Germinal center (tissue), 1 donor: ENCODE data around the gene ANGEL1.

Experiments
- DNase-seq: peaks from one replicate; pipeline ENCODE4 v3.0.0; 2012; ENCODE audit warnings: mixed read lengths, low spot score

ANGEL1 gene

GRCh38 chr14:76814726-76815645, 2.3 kb upstream of the ANGEL1 start:
- DNase-seq: no peak

DNA sequence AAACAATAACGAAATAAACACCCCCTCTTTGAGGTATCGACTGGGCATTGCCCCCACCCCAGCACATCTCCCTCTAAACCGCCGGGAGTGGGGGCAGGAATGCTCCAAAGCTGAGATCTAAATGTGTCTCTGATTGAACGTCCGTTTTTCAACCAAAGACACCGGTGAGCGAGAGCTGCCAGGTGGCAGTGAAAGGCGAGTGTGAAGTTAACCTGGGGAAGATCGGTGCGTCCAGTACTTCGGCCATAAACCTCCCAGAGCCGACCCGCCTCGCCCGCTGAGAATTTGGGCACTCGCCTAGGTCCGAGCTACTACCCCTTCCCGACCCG, 625 bp downstream of the ANGEL1 start:
- DNase-seq: no peak

- no peak for DNase-seq
Measured at GRCh38 chr14:76811561-76811960, 1.1 kb downstream of the ANGEL1 start.

DNA sequence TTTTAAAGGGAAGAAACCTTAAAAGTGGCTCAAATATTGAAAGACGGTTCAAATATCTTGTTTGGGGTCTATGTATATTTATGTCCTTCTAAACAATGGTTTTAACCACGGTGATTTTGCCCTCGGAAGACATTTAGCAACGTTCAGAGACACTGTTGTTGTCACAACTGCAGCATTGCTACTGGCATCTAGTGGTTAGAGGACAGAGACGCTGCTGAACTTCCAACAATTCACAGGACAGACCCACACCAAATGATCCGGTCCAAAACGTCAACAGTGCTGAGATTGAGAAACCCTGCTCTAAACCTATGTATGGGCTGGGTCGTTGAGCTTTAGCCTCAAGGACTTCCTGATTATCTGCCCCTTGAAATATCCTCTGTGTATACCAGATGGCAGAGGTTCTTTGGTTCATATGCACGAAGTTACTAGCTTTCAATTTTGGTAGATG, 1.7 kb downstream of the ANGEL1 start:
- DNase-seq: peak; percentile 10

- DNase-seq: no peak
Measured at GRCh38 chr14:76810525-76810924, 2.2 kb downstream of the ANGEL1 start.

- no peak for DNase-seq
Measured at GRCh38 chr14:76808990-76809389, 3.7 kb downstream of the ANGEL1 start.

GRCh38 chr14:76808011-76808410, 4.7 kb downstream of the ANGEL1 start:
- DNase-seq: no peak

DNA sequence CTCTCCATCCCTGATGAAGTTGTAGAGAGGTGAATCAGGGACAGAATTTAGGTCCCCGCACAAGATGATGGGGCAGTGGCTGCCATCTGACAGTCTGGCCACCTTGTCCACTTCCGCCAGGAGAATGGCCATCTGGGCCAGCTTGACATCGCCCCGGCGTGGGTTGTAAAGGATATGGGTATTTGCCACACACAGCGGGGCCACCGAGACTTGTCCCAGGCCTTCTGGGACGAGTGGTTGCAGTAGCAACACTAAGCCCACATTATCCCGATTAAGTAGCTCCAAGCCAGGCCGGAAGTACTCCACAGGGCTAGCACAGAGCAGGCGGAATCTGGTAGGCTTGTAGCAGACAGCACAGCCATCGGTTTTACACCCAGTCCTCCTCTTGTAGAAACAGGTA, 6.2 kb downstream of the ANGEL1 start:
- no peak for DNase-seq

DNA sequence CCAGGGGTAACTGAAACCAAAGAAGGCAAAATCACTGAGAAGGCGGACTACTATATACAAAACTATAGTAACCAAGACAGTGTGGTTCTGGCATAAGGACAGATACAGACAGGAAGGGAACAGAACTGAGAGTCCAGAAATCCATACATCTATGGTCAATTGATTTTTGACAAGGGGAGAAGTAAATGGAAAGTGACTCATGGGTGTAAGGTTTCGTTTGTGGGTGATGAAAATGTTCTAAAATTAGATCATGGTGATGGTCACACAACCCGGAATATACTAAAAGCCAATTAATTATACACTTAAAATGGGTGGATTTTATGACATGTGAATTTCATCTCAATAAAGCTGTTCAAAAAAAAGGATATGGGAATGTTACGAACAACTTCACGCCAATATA, 18.7 kb downstream of the ANGEL1 start:
- DNase-seq: no peak

DNA sequence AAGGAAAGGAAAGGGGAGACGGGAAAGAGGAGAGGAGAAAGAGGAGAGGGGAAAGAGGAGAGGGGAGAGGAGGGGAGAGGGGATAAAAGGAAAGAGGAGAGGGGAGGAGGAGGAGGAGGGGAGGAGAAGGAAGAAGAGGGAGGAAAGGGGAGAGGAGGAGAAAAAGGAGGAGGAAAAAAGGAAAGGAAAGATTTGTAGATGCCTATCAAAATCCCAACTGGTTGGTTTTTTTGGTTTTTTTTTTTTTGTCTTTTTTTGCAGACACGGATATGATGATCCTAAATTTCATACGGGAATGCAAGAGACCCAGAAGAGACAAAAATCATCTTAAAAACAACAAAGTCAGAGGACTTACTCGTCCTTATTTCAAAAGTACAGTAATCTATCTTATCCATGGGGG, 19.4 kb downstream of the ANGEL1 start:
- DNase-seq: no peak

DNA sequence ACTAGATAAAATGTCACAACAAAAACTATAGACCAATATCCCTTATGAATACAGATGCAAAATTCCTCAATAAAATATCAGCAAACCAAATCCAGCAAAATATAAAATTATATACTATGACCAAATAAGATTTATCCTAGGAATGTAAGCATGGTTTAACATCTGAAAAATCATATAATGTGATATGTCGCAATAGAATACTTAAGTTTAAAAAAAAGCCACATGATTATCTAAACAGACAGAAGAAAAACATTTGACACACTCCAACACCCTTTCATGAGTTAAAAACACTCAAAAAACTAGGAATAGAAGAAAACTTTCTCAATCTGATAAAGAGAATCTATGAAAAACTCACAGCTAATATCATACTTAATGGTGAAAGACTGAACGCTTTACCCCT, 20.3 kb downstream of the ANGEL1 start:
- DNase-seq: no peak

- no peak for DNase-seq
Measured at GRCh38 chr14:76786601-76787000, 26.1 kb downstream of the ANGEL1 start.

DNA sequence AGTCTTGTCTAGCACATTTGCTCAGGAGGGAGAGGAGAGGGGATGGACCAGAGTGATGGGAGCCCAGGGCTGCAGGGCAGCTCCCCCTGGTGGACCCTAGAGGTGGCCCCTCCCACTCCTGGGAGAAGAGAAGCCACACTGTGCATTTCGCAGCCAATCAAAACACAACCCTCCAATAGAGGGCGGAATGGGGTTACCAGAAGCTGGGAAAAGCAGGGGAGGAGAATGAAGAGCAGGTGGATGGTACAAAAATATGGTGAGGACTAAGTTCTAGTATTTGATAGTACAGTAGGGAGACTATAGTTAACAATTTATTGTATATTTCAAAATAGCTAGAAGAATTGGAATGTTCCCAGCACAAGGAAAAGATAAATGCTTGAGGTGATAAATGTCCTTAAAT, 27.8 kb downstream of the ANGEL1 start:
- peak; percentile 82 for DNase-seq

DNA sequence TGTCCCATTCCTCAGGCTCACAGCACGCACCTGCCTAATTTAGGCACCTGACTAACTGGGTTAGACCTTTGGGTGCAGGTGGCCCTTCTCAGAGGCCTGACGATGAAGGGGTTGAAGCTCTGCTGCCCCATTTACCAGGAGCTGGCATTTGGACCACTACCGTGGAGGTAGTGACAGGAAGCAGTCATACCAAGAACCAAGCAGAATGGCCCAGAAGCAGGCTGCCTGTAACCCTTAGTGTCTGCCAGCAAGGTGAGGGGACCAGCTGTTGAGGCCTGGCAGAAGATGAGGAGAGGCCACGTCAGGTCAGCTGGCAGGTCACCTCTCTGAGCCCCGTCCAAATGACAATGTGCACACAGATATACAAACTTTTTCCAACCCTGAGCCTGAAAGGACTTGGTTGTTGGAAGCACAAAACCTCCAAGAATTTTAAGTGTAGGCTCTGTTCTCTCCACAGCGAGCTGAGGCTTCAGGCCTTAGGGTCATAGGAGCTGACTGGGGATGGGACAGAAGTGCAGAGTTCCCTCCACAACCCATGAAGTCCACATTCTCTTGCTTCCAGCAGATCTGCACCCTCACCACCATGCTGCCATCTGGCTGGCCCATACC, 28.3 kb downstream of the ANGEL1 start:
- no peak for DNase-seq

DNA sequence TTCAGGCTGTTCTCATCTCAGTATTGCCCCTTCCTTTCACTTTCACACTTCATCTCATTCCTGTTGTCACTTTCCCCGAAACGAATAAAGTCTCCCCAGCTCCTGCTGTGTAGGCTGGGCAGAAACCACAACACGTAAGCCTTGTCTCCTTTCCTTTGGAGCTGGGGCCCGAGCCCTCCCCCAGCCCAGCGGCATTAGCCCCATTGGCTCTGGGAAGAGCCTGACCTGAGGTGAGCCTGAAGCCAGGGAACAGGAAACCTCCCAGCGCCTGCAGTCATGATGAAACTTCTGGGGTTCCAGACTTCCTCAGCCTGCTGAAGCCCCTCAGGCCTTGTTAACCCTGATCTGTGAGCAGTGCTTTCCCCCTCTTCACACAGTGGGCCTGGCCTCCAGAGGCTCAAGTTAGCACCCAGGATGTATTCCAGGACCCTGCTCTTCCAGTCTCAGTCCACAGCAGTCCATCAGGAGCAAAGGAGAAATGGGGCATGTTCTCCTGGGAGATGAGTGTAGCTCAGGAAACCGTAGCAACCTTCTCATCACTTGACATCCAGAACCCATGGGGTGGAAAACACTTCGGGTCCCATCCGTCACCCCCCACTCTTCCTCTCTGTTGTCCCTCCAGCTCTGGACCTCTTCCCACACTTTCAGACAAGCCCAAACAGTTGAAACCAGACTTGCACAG, 29.7 kb downstream of the ANGEL1 start:
- no peak for DNase-seq

GRCh38 chr14:76782115-76782884, 30.4 kb downstream of the ANGEL1 start:
- DNase-seq: no peak

- DNase-seq: no peak
Measured at GRCh38 chr14:76781648-76782051, 31.0 kb downstream of the ANGEL1 start.

DNA sequence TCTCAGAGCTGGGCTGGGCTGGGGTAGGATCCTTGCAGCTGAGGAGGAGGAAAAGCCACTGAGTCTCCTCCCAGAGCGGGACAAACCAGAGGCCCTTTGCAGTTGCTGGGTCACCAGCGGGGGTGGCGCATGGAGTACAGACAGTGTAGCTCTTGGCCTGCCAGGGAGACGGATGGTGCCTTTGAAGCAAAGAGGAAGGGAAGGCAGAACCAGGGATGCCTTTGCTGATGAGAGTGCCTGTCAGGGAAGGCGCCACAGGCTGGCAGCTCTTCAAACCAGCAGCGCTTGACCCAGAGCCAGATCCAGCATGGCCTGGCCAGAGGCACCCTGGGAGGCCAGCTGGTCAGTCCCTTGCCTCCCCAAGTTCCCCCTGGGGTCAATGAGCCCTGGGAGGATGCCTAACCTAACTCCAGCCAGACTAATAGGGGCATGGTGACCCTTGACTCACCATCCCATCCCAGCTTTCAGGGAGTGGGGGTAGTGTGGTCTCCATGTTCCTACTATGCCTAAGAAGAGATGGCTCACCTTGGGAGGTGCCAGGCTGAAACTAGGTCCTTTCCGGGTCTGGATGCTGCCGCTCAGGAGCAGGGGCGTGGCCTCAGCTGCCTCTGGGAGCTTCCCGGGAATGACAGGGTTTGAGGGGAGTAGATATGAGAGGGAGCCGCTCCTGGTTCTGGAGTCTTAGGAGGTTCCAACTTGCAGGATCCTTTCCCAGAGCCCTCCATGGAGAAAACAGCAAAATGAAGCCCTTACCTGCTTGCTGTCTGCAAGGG, 31.6 kb downstream of the ANGEL1 start:
- DNase-seq: no peak

GRCh38 chr14:76780360-76780759, 32.3 kb downstream of the ANGEL1 start:
- DNase-seq: no peak

- no peak for DNase-seq
Measured at GRCh38 chr14:76780058-76780345, 32.7 kb downstream of the ANGEL1 start.

DNA sequence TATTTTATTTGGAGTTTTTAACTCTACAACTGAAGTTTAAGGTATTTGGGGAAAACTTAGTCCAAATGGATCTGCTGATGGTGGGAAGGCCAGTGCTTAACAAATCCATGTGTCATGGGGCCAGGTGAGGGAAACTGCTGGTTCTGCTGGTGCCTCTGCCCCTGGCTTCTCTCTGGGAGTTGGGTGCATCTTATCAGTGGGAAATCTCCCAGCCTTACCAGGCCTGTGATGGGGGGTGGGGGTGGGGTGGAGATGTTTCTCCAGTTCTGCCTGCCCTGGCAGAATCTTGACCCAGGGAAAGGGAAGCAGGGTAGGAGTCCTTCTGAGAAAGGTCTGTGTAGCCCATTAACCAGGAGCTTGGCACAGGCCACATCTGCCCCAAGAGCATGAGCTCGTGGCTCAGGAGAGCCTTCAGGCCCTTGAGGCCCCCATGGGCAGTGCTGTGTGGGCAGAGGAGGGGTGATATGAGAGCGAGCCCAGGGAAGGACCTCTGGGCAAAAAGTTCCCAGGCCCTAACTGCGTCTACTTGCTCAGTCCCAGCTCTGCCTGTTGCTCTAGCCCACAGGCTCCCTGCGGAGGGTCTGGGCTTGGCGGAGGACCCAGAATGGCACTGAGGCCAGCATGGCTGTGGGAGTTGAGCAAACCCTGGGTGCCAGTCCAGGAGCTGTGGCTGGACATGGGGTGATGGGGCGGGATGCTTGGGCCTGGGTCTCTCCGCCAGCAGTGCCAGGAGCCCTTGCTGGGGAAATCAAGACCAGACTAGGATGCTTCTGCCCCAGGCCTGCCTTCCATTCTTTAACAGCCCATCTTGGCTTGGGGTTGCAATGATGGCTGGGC, 33.2 kb downstream of the ANGEL1 start:
- DNase-seq: no peak
